ENCODE data around the gene CREG2.

DNA sequence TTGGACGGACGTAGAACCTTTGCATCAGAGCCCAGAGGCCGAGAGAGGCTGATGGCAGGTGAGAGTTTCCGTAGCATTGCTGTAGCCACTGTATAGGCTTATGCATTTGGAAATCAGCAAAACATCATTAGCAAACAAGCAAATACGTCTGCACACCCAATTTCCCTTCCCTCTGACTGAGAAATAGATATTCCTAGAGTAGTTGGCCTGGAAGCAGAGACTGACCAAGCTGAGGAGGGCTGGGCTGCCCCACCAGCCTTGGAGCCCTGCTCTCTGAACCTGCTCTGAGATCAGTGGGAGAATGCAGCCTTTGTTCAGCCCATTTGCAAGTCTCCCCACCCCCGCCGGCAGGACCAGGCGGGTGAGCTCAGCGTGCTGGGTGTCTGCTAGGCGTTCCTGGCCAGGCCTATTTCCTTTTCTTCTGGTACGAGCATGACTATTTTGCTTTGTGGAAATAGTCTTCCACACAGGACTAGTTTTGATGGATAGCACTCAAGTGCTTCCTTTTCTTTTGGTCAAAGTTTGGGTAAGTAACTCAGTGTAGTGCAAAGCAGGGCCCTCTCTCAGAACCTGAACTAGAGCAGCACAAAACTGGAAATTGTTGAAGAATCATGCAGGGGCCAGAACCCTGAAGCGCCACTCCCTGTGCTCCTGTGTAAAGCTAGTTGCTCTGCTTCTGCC lies 56.9 kb downstream of the CREG2 start:
- TF ChIP-seq CTCF (IDR thresholded peaks at IDR 0.05; ENCODE audit: low read depth, low read length) (no peak), POLR2A (IDR thresholded peaks at IDR 0.05; ENCODE audit: extremely low read depth, insufficient read length) (no peak), MAX (IDR thresholded peaks at IDR 0.05; ENCODE audit: low read depth, low read length) (no peak)

Data from NB4 (cell line).